RPMI8226 (cell line): ENCODE measurements around the gene DYNC1I2.

ENCODE experiments used
- DNase-seq: peaks from one replicate; pipeline ENCODE4 v3.0.0-alpha.2; 2015

Gene DYNC1I2

DNA sequence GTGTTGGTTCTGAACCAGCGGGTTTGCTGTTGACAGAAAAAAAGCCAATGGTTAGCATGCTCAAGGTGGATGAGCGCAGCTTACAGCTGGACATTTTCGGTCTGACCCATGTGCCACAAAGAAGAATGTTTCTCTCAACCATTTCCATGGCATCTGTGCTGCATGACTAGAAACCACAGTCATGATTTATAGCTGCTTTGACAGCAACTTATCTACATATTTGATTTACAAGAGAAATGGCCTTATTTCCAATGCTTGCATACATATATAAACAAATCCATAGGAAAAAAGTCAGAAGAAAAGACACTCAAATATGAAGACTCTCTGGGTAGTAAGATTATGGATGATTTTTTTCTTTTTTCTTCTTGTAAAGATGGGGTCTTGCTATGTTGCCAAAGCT, 98.2 kb downstream of the DYNC1I2 start:
- DNase-seq: no peak

GRCh38 chr2:171787333-171788072, 100.2 kb downstream of the DYNC1I2 start:
- DNase-seq: no peak

- no peak for DNase-seq
These were observed 101.2 kb downstream of the DYNC1I2 start for GRCh38 chr2:171788316-171788993.

DNA sequence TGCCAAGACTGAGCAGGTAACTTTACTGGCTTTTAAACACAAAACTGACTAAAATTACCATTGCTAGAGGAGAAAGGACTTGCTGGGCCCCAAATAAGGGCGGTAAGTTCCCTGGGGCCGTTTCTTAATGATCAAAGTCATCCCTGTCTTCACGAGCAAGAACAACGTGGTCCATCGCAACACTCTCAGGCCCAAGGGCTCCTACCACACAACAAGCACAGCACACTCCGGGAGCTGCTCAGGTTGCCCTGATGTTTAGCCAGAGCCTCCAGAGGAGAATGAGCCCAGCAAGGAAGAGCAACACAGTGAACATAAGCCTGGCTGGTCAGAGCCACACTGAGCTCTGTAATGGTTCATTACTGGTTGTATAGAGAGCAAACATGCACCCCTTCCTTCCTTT, 102.7 kb downstream of the DYNC1I2 start:
- no peak for DNase-seq

- no peak for DNase-seq
These were observed 104.1 kb downstream of the DYNC1I2 start for GRCh38 chr2:171791361-171791760.

DNA sequence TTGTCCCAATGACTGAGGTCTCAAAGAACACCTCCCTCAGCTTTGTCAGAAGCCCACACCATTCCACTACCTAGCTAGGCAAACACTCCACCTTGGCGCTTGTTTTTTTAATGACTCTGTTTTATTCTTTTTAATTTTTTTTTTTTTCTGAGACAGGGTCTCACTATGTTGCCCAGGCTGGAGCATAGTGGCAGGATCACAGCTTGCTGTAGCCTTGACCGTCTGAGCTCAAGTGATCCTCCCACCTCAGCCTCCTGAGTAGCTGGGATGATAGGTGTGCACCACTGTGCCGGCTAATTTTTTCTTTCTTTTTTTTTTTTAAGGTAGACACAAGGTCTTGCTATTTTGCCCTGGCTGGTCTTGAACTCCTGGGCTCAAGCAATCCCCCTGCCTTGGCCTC, 104.9 kb downstream of the DYNC1I2 start:
- DNase-seq: no peak

DNA sequence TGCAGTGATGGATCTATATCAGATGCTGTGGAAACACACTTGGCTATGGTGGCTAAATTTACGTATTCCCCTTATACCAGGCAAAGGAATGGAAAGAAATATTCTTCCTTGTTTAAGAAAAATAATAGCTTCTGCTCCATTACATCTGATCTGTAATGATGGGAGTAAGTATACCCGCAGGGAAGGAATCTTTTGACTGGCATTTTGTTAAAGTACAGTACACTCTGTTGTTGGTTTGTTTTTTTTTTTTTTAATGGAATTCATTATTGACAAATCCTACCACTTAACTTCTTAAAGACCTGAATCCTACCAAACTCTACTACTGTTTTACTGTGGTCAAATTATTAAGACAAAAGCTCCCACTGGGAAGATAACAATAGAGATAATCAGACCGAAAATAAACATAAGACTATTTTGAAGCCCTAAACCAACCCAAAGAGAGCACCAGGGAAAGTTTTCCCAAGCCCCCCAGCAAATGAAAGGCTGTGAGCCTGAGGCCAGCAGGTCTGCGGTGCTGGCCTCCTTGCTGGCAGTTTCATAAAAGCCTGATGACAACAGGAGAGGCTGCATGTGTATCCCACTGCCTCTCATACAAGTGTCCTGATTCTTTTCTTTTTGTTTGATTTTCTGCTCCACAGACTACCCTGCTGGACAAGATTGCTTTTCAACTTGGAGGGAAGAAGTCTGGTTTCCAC, 105.8 kb downstream of the DYNC1I2 start:
- DNase-seq: no peak

- no peak for DNase-seq
These were observed 106.7 kb downstream of the DYNC1I2 start for GRCh38 chr2:171793691-171794678.

DNA sequence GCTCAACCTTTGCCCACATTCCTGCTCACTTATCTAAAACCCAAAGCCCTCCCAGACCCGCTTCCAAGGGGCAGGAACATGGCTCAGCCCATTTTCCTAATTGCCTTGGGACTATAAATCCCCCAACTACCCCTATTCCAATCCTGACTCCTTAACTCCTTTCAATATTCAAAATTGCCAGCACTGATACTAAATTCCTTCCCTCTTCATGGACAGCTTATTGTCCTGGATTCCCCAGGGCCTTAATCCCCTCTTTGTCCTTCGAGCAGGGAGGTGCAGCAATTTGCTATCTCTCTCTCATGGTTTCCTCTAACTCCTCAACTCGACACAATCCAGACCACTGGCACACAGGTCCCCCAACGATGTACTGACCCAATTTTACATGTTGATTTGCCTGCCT, 107.6 kb downstream of the DYNC1I2 start:
- DNase-seq: no peak
